K562 (cell line): ENCODE results near the gene MRPL4. TPM values are rescaled to one million over a fixed set of nuclear protein-coding genes. Genes with fewer than 3 reads are reported as not detected.

Source experiments
- ATAC-seq: fragments of 200-7000 bp; cut with Tn5 transposase; 3 replicates; pipeline ENCODE4 v1.9.1; 2020; ENCODE audit warnings: moderate library complexity
- BruUV-seq: library from RNA; stranded (reverse); fragments of 400-500 nt; replicated peaks from 2 replicates; lab custom pipeline; 2021; lab: Mats Ljungman, UMichigan
- CTCF ChIA-PET: fragments of 300-600 bp; formaldehyde crosslinking; extraction: SDS; loops from one replicate; lab custom pipeline; 2021; ENCODE audit warnings: low intra/inter-chr PET ratio; lab: Yijun Ruan, JAX
- POLR2A ChIA-PET: fragments of 300-600, 350-650 bp; sonication (Branson Sonifier 250); formaldehyde crosslinking; extraction: SDS; loops from one replicate; lab custom pipeline; 2021; ENCODE audit warnings: antibody characterized with exemption, inconsistent platforms; lab: Yijun Ruan, JAX
- DNase-seq, 4 experiments: peaks; one replicate each; pipeline versions ENCODE4 v3.0.0 to v3.0.0-alpha.2; 2011 to 2018; ENCODE audit warnings: low spot score in 3 of 4, mixed read lengths in 3 of 4; ENCODE audit errors: extremely low read depth in 1 of 4
- FAIRE-seq: peaks from 2 replicates; lab custom pipeline; 2011; peaks lifted over from hg19 to GRCh38; lab: Jason Lieb, UNC
- H2AFZ ChIP-seq: 2 replicates; pipeline ENCODE4 v1.6.0; 2011; ENCODE audit warnings: low read depth, low read length, control low read depth, inconsistent platforms
- H3K27ac ChIP-seq: fragments of 200-600 bp; 3 replicates; pipeline ENCODE4 v1.8.0; 2011; ENCODE audit warnings: low read depth, mild to moderate bottlenecking, control low read depth, inconsistent platforms, low read length, moderate library complexity, mixed read lengths; ENCODE audit errors: extremely low read depth
- H3K27me3 ChIP-seq, 2 experiments: fragments of 300-600 bp in 1 of 2; 2 replicates in 1 of 2; 3 replicates in 1 of 2; pipeline versions ENCODE4 v1.6.0 to v1.8.0; 2011; ENCODE audit warnings: inconsistent platforms in 2 of 2, low read length in 2 of 2, mild to moderate bottlenecking in 1 of 2, mixed read lengths in 1 of 2, moderate library complexity in 1 of 2; ENCODE audit not compliant: control insufficient read depth in 2 of 2, insufficient read depth in 2 of 2
- H3K36me3 ChIP-seq: fragments of 300-600 bp; 3 replicates; pipeline ENCODE4 v1.8.0; 2011; ENCODE audit warnings: mild to moderate bottlenecking, low read length, inconsistent platforms; ENCODE audit not compliant: control insufficient read depth, insufficient read depth
- H3K4me1 ChIP-seq, 2 experiments: fragments of 200-600 bp in 1 of 2; replicated peaks in 1 of 2; 2 replicates in 1 of 2; 3 replicates in 1 of 2; pipeline versions ENCODE4 v1.5.1 to v1.8.0; 2011; ENCODE audit warnings: inconsistent platforms in 2 of 2, low read length in 2 of 2, mild to moderate bottlenecking in 1 of 2, mixed read lengths in 1 of 2, moderate library complexity in 1 of 2; ENCODE audit not compliant: control insufficient read depth in 2 of 2, insufficient read depth in 2 of 2
- H3K4me2 ChIP-seq: 2 replicates; pipeline ENCODE4 v1.6.1; 2011; ENCODE audit warnings: low read length, control low read depth, inconsistent platforms, mixed read lengths; ENCODE audit not compliant: insufficient read depth
- H3K4me3 ChIP-seq: fragments of 200-600 bp; sonication (generic), shearing (Covaris generic); 2 replicates; pipeline ENCODE4 v1.5.1; 2016; ENCODE audit warnings: control low read depth, inconsistent platforms
- H3K79me2 ChIP-seq: fragments of 200-600 bp; 3 replicates; pipeline ENCODE4 v1.8.0; 2011; ENCODE audit warnings: low read length, inconsistent platforms; ENCODE audit not compliant: control insufficient read depth, insufficient read depth
- H3K9ac ChIP-seq, 2 experiments: 2 replicates each; pipeline versions ENCODE4 v1.6.0 to v1.6.1; 2011; ENCODE audit warnings: low read depth in 2 of 2, low read length in 2 of 2, control low read depth in 1 of 2, inconsistent platforms in 1 of 2, mild to moderate bottlenecking in 1 of 2, mixed read lengths in 1 of 2; ENCODE audit not compliant: insufficient read depth in 1 of 2
- H3K9me1 ChIP-seq: one replicate; pipeline ENCODE4 v1.6.0; 2011; ENCODE audit warnings: inconsistent platforms, mild to moderate bottlenecking, low read length, moderate library complexity; ENCODE audit not compliant: control insufficient read depth, insufficient read depth
- H3K9me3 ChIP-seq: replicated peaks from 2 replicates; pipeline ENCODE4 v1.5.1; 2011; ENCODE audit warnings: low read depth, low read length, inconsistent platforms; ENCODE audit not compliant: control insufficient read depth, insufficient read depth
- H4K20me1 ChIP-seq: replicated peaks from 2 replicates; pipeline ENCODE4 v1.6.1; 2011; ENCODE audit warnings: low read length, inconsistent platforms, mixed read lengths; ENCODE audit not compliant: control insufficient read depth, insufficient read depth
- ARNT ChIP-seq, 2 experiments: fragments of 450-650 bp; IDR thresholded peaks; 2 replicates each; pipeline ENCODE4 v1.6.1; 2016; ENCODE audit warnings: mild to moderate bottlenecking in 1 of 2
- ETS2 ChIP-seq: IDR thresholded peaks from 2 replicates; pipeline ENCODE4 v1.6.1; 2016; ENCODE audit warnings: borderline replicate concordance, missing genetic modification characterization, mild to moderate bottlenecking, moderate library complexity, missing compliant biosample characterization; ENCODE audit not compliant: poor library complexity, severe bottlenecking
- FUS ChIP-seq: fragments of 200-400 bp; formaldehyde crosslinking; optimal IDR thresholded peaks from 2 replicates; pipeline ENCODE3; 2017; ENCODE audit warnings: low read depth, low read length
- GABPB1 ChIP-seq: sonication (generic); formaldehyde crosslinking; IDR thresholded peaks from 2 replicates; pipeline ENCODE4 v1.8.0; 2022; ENCODE audit warnings: mild to moderate bottlenecking, missing genetic modification reagents
- GATA2 ChIP-seq: sonication (generic); formaldehyde crosslinking; IDR thresholded peaks from 2 replicates; pipeline ENCODE4 v1.4.0; 2020; ENCODE audit warnings: mild to moderate bottlenecking, missing genetic modification reagents
- HDAC1 ChIP-seq, 2 experiments: fragments of 450-650 bp; IDR thresholded peaks; 2 replicates each; pipeline ENCODE4 v1.6.1; 2016 to 2017; ENCODE audit warnings: inconsistent platforms in 1 of 2, mild to moderate bottlenecking in 1 of 2, moderate library complexity in 1 of 2
- LARP7 ChIP-seq: fragments of 450-650 bp; IDR thresholded peaks from 2 replicates; pipeline ENCODE4 v1.6.1; 2016
- MBD2 ChIP-seq: sonication (generic); IDR thresholded peaks from 2 replicates; pipeline ENCODE4 v1.6.1; 2016; ENCODE audit warnings: low read depth, borderline replicate concordance
- NBN ChIP-seq: fragments of 450-650 bp; IDR thresholded peaks from 2 replicates; pipeline ENCODE4 v1.6.1; 2016; ENCODE audit warnings: low read depth, mild to moderate bottlenecking
- NCOA2 ChIP-seq, 2 experiments: fragments of 450-650 bp; IDR thresholded peaks; 2 replicates each; pipeline ENCODE4 v1.6.1; 2018; ENCODE audit warnings: mild to moderate bottlenecking in 2 of 2, moderate library complexity in 1 of 2; ENCODE audit not compliant: partially characterized antibody in 2 of 2
- POLR2A ChIP-seq: fragments of 450-650 bp; conservative IDR thresholded peaks from 2 replicates; pipeline ENCODE4 v1.6.1; 2016
- RB1 ChIP-seq: fragments of 450-650 bp; IDR thresholded peaks from 2 replicates; pipeline ENCODE4 v1.6.1; 2017; ENCODE audit warnings: low read depth, mild to moderate bottlenecking
- RBM15 ChIP-seq: fragments of 200-400 bp; formaldehyde crosslinking; IDR thresholded peaks from 2 replicates; pipeline ENCODE4 v1.6.1; 2018; ENCODE audit warnings: mild to moderate bottlenecking, low read length, moderate library complexity; ENCODE audit not compliant: insufficient read depth
- RBM25 ChIP-seq: fragments of 200-400 bp; formaldehyde crosslinking; IDR thresholded peaks from 2 replicates; pipeline ENCODE4 v1.6.1; 2018; ENCODE audit warnings: low read length, low read depth, moderate library complexity; ENCODE audit not compliant: severe bottlenecking
- SOX6 ChIP-seq: fragments of 450-650 bp; IDR thresholded peaks from 2 replicates; pipeline ENCODE4 v1.6.1; 2014; ENCODE audit warnings: mild to moderate bottlenecking
- VEZF1 ChIP-seq: fragments of 200-800 bp; sonication (Bioruptor generic); IDR thresholded peaks from 2 replicates; pipeline ENCODE4 v1.6.1; 2017; ENCODE audit warnings: missing genetic modification characterization, missing compliant biosample characterization
- ZBTB7A ChIP-seq: IDR thresholded peaks from 2 replicates; pipeline ENCODE4 v1.6.1; 2011; ENCODE audit warnings: low read depth, mild to moderate bottlenecking, low read length, moderate library complexity, borderline replicate concordance; ENCODE audit not compliant: control insufficient read depth
- ZFP1 ChIP-seq: fragments of 450-650 bp; formaldehyde crosslinking; IDR thresholded peaks from 2 replicates; pipeline ENCODE4 v1.4.0; 2020; ENCODE audit warnings: mild to moderate bottlenecking, mixed read lengths
- ZNF133 ChIP-seq: fragments of 250-450 bp; sonication (Bioruptor Pico); IDR thresholded peaks from 2 replicates; pipeline ENCODE4 v1.4.0; 2020; ENCODE audit warnings: mild to moderate bottlenecking
- ZNF140 ChIP-seq: fragments of 250-450 bp; sonication (Bioruptor Pico); IDR thresholded peaks from 2 replicates; pipeline ENCODE4 v1.8.0; 2021; ENCODE audit warnings: moderate library complexity, mild to moderate bottlenecking, inconsistent platforms
- WGBS: fragments of 100-300 bp; shearing (Covaris generic); methylation state at CpG from one replicate; pipeline ENCODE4 v1.1.6; 2016; ENCODE audit warnings: low coverage, mixed read lengths; ENCODE audit not compliant: insufficient coverage; ENCODE audit errors: missing lambda C conversion rate; 5-methylcytosine and 5-hydroxymethylcytosine counted together
- in situ Hi-C: fragments of 300-500 bp; cut with MboI; formaldehyde crosslinking; loops from 4 replicates; pipeline ENCODE4 v1.15.0; 2018; ENCODE audit warnings: inconsistent platforms, mixed read lengths
- intact Hi-C: fragments of 100-400 bp; cut with micrococcal nuclease; formaldehyde crosslinking; loops from 2 replicates; pipeline ENCODE4 v1.14.2; 2022
- polyA plus RNA-seq, 8 experiments: library from polyadenylated mRNA; depleted of rRNA in 4 of 8; stranded (reverse) in 5 of 8; unstranded in 3 of 8; fragments of >200 nt; fragmentation: Nextera tagmentation in 2 of 8; fragmentation: Illumina TruSeq in 1 of 8; extraction: Ambion mirVana in 2 of 8; extraction: Trizol in 1 of 8; gene quantifications; 2 replicates each; pipeline versions ENCODE4 v1.2.1 to v1.2.3, GENCODE V29; 2011 to 2014; ENCODE audit warnings: inconsistent platforms in 1 of 8, missing spikeins in 1 of 8
- total RNA-seq, 7 experiments: library from RNA; depleted of rRNA in 6 of 7; stranded (reverse); fragments of >200 nt in 6 of 7; fragmentation: Illumina TruSeq in 2 of 7; extraction: Trizol in 2 of 7; gene quantifications; 2 replicates each; pipeline versions ENCODE4 v1.2.1 to v1.2.3, GENCODE V29; 2011 to 2021; ENCODE audit warnings: low replicate concordance in 1 of 7
- TF ChIP-seq, protein P1 (sequence below), 2 experiments: IDR thresholded peaks; 2 replicates each; pipeline ENCODE4 v1.6.1; 2011; ENCODE audit warnings: borderline replicate concordance in 1 of 2, control low read depth in 1 of 2, low read depth in 1 of 2, low read length in 1 of 2, mild to moderate bottlenecking in 1 of 2, mixed read lengths in 1 of 2, moderate library complexity in 1 of 2; ENCODE audit not compliant: insufficient read depth in 1 of 2, insufficient read length in 1 of 2, poor library complexity in 1 of 2, severe bottlenecking in 1 of 2; ENCODE audit errors: extremely low read depth in 1 of 2

Gene MRPL4
- total and polyA plus RNA-seq, 9 of the 15 experiments (the other 6 are each of a cell fraction or from before 2014, with no cell fraction given): 1.4 to 239 (median 64.9) TPM

GRCh38 chr19:10289836-10290356, 37.9 kb downstream of the MRPL4 start, which contains the start of gene ICAM5:
Gene ICAM5 (plus strand): TSS chr19:10289952. CDS start chr19:10290044, 92 bp downstream.
- Histone ChIP-seq H3K9ac (peak within 1 kb of the TSS; percentile 91 to 99), H2AFZ (peak within 1 kb of the TSS; percentile 84), H3K36me3 (peaks cover 39% of the 10 kb centered on the region), H3K9me3 (peaks cover 2% of the 10 kb centered on the region; the same call in 1 of the 2 replicates), H4K20me1 (no peaks in the 10 kb centered on the region; the same call in 1 of the 2 replicates), H3K4me3 (peak within 1 kb of the TSS; percentile 79), H3K4me2 (peak within 1 kb of the TSS; percentile 99), H3K27me3 (no peaks in the 10 kb centered on the region), H3K27ac (peak within 1 kb of the TSS; percentile 96), H3K9me1 (peaks cover 5% of the 10 kb centered on the region), H3K79me2 (peaks cover 79% of the 10 kb centered on the region), H3K4me1 (peaks cover 29 to 92% of the 10 kb centered on the region in 2 experiments; a peak in 4 of 5 replicates)
- ChIA-PET POLR2A (interaction anchor here (0.6 to 6.2 kb wide), 22 partner anchors 10 to 161 kb away, joined by 3 to 74 read pairs (median 4); partner anchors contain the start of genes CDC37, ICAM1, RAVER1 and TYK2), CTCF (no interaction called here)
- ATAC-seq (peak; percentile 9), DNase-seq (peak; percentile 59 to 94 (median 69)), FAIRE-seq (no peak)
- in situ Hi-C loops (no loop called here), intact Hi-C loops (loop anchor here (1.0 to 2.0 kb wide), 3 partner anchors 20 to 91 kb away; partner anchors contain the start of genes RAVER1 and TYK2)
- WGBS: 1% methylated on average over 35 of the region's 45 CpGs
- BruUV-seq: no TSS peak
- TF ChIP-seq ARNT (IDR thresholded peaks at IDR 0.05) (peak; percentile 14 to 20; a peak in 1 of 4 replicates), VEZF1 (peak; percentile 93), ZBTB7A (peak; percentile 38; the same call in 1 of the 2 replicates), ZFP1 (CRISPR knock-in tag) (no peak), NCOA2 (IDR thresholded peaks at IDR 0.05; ENCODE audit: partially characterized antibody in 2 of 2) (no peak), SOX6 (peak; percentile 7; the same call in 1 of the 2 replicates), RB1 (peak; percentile 34; the same call in 1 of the 2 replicates), HDAC1 (IDR thresholded peaks at IDR 0.05) (peak in 1 of 2 experiments; percentile 64; a peak in 2 of 4 replicates), ETS2 (no peak), POLR2A (peak; percentile 56; the same call in 1 of the 2 replicates), NBN (0 out of 2 replicates have a peak, but pooled peaks have one; percentile 11), GATA2 (CRISPR knock-in tag) (peak; percentile 4; the same call in 1 of the 2 replicates), ZNF140 (CRISPR knock-in tag) (no peak), GABPB1 (peak; percentile 70; the same call in 1 of the 2 replicates), RBM15 (no peak), LARP7 (0 out of 2 replicates have a peak, but pooled peaks have one; percentile 55), ZNF133 (CRISPR knock-in tag) (no peak), RBM25 (no peak), MBD2 (peak; percentile 13; the same call in 1 of the 2 replicates), FUS (no peak)
- TF ChIP-seq, protein P1, sequence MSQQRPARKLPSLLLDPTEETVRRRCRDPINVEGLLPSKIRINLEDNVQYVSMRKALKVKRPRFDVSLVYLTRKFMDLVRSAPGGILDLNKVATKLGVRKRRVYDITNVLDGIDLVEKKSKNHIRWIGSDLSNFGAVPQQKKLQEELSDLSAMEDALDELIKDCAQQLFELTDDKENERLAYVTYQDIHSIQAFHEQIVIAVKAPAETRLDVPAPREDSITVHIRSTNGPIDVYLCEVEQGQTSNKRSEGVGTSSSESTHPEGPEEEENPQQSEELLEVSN (IDR thresholded peaks at IDR 0.05; ENCODE audit: borderline replicate concordance in 1 of 2, extremely low read depth in 1 of 2, insufficient read depth in 1 of 2, insufficient read length in 1 of 2, low read depth in 1 of 2, low read length in 1 of 2, poor library complexity in 1 of 2, severe bottlenecking in 1 of 2): peak; percentile 38 to 78
